Measurements from ENCODE around the gene PLEKHJ1.

GRCh38 chr19:2192862-2193261 lies 43.3 kb downstream of the PLEKHJ1 start:
- TF ChIP-seq CTCF (IDR thresholded peaks at IDR 0.05) (no peak), POLR2A (IDR thresholded peaks at IDR 0.05) (no peak)
